NCI-H2171 (cell line): ENCODE measurements around the gene HOMER3.
A peak's percentile ranks its signal among the peaks of the same experiment; 100 is the strongest.

Experiments used
- DNase-seq: peaks from one replicate; lab custom pipeline; 2025; lab: John Stamatoyannopoulos, UW

Gene HOMER3

GRCh38 chr19:18940769-18941627 is at the start of gene HOMER3:
HOMER3 (minus strand) TSS chr19:18941217; CDS start chr19:18938982, 2,235 bp downstream.
- DNase-seq: peak; percentile 72

- DNase-seq: no peak
Observed at GRCh38 chr19:18990128-18990708, 49.2 kb upstream of the HOMER3 start.

- DNase-seq: no peak
Observed at GRCh38 chr19:18989316-18989715, 48.3 kb upstream of the HOMER3 start.

- DNase-seq: no peak
Observed at GRCh38 chr19:18987456-18987855, 46.4 kb upstream of the HOMER3 start.

- no peak for DNase-seq
Observed at GRCh38 chr19:18985257-18985656, 44.2 kb upstream of the HOMER3 start.

GRCh38 chr19:18984251-18984650 is 43.2 kb upstream of the HOMER3 start:
- DNase-seq: no peak

- no peak for DNase-seq
Observed at GRCh38 chr19:18982669-18983068, 41.7 kb upstream of the HOMER3 start.

GRCh38 chr19:18980432-18981020 is 39.5 kb upstream of the HOMER3 start:
- no peak for DNase-seq

- no peak for DNase-seq
Observed at GRCh38 chr19:18978616-18979015, 37.6 kb upstream of the HOMER3 start.

- DNase-seq: no peak
Observed at GRCh38 chr19:18975869-18976268, 34.9 kb upstream of the HOMER3 start.

GRCh38 chr19:18975011-18975410 is 34.0 kb upstream of the HOMER3 start:
- no peak for DNase-seq

GRCh38 chr19:18972851-18973250 is 31.8 kb upstream of the HOMER3 start:
- no peak for DNase-seq

- no peak for DNase-seq
Observed at GRCh38 chr19:18972301-18972811, 31.3 kb upstream of the HOMER3 start.

GRCh38 chr19:18969931-18970659 is 29.1 kb upstream of the HOMER3 start:
- DNase-seq: no peak

GRCh38 chr19:18967358-18968146 is 26.5 kb upstream of the HOMER3 start:
- no peak for DNase-seq

GRCh38 chr19:18966307-18966706 is 25.3 kb upstream of the HOMER3 start:
- no peak for DNase-seq

- no peak for DNase-seq
Observed at GRCh38 chr19:18964121-18964520, 23.1 kb upstream of the HOMER3 start.

GRCh38 chr19:18961767-18962620 is 21.0 kb upstream of the HOMER3 start:
- peak; percentile 48 for DNase-seq

GRCh38 chr19:18960370-18960769 is 19.4 kb upstream of the HOMER3 start:
- no peak for DNase-seq

GRCh38 chr19:18955042-18955441 is 14.0 kb upstream of the HOMER3 start:
- DNase-seq: no peak
